HG03095 (cell line): ENCODE data around the gene HDGF.
"Not testable (repeated sequence)": the region's sequence is repeated elsewhere in the genome, so short reads cannot be mapped to it uniquely, and the experiment has no call there.

ENCODE experiments used
- ATAC-seq: cut with Tn5 transposase; IDR thresholded peaks from one replicate; pipeline ENCODE4 v1.9.1; 2021; ENCODE audit warnings: moderate library complexity; ENCODE audit not compliant: unreplicated experiment

The HDGF gene

DNA sequence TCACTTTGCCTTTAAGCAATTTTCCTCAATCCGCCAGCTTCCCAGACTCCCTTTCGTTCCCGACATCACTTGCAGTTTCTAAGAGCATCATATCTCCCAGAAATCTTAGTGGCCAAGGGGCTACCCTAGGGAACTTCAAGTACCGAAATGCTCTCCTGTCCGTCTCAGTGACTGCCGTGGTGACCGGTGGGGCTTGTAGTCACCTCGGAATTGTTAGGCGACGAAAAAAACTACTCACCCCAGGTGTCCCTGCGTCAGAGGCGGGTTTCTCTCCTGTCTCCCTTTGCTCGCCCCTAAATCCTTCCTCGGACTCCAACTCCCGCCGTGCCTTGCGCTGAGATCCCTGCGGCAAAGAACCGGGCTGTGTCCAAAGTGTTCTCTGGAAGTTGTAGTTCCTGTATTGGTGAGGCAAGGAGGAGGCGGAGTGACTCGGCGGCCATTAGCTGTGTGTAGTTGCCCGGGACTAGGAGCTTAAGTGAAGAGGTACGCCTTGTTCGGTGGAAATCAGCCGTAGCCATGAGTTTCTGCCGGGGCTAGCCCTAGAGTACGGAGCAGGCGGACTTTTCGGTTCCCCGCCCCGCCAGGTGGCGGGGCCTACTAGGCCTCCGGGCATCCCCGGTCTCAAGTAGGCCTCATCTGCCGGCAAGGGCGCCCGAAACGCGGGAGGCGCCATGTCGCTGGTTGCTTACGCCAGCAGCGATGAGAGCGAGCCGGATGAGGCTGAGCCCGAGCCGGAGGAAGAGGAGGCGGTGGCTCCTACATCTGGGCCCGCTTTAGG is 15.8 kb upstream of the HDGF start, which contains the start of gene PRCC:
TSS of gene PRCC (plus strand) at position 435 of the 778 bp plus-strand sequence. CDS start at position 672, 237 bp downstream.
- peak; percentile 89 for ATAC-seq

- peak; percentile 10 for ATAC-seq
Observed at GRCh38 chr1:156766298-156767100, 15.0 kb upstream of the HDGF start.

DNA sequence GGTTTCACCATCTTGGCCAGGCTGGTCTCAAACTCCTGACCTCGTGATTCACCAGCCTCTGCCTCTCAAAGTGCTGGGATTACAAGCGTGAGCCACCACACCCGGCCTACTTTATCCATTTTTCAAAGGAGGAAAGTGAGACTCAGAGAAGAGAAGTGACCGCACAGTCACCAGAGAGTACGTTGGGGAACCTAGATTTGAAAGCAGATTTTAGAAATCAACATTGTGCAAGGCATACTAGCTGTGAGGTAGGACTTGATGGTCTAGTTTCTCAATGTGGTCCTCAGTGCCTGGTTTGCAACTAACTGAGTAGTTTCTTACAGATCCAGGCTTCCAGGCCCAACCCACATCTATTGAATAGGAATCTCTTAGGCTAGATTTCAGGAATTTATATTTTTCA is 14.2 kb upstream of the HDGF start:
- no peak for ATAC-seq

DNA sequence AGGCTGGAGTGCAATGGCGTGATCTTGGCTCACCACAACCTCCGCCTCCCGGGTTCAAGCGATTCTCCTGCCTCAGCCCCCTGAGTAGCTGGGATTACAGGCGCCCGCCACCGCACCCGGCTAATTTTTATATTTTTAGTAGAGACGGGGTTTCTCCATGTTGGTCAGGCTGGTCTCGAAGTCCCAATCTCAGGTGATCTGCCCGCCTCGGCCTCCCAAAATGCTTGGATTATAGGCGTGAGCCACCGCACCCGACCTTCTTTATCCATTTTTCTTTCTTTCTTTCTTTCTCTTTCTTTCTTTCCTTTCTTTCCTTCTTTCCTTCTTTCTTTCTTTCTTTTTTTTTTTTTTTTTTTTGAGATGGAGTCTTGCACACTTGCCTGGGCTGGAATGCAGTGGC is 13.7 kb upstream of the HDGF start:
- ATAC-seq, result not testable (repeated sequence)

GRCh38 chr1:156760796-156761104 is 9.3 kb upstream of the HDGF start:
- ATAC-seq, result no peak

GRCh38 chr1:156760092-156760795 is 8.8 kb upstream of the HDGF start:
- no peak for ATAC-seq

- not testable (repeated sequence) for ATAC-seq
Observed at GRCh38 chr1:156757572-156758253, 6.2 kb upstream of the HDGF start.

DNA sequence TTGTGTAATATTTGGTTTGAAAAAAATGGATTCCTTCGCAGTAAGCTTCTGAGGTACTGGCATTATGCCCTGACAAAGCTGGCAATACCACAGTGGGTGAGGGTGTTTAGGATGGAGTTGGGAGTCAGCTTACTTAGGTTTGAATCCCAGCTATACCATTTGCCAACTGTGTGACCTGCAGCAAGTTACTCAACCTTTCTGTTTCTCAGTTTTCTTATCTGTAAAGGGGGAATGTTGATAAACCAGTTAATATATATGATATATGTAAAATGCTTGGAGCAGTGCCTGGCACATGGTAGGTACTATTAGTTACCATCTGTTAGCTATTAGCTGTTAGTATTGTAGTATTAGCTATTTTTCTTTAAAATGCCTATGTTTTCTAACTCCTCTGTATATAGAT is 4.9 kb upstream of the HDGF start:
- ATAC-seq, result no peak

- ATAC-seq, result no peak
Observed at GRCh38 chr1:156755527-156755950, 4.1 kb upstream of the HDGF start.

GRCh38 chr1:156754219-156754618 is 2.7 kb upstream of the HDGF start:
- no peak for ATAC-seq

GRCh38 chr1:156752843-156753482 is 1.5 kb upstream of the HDGF start:
- no peak for ATAC-seq

GRCh38 chr1:156751757-156752481 is 444 bp upstream of the HDGF start:
- peak; percentile 55 for ATAC-seq

DNA sequence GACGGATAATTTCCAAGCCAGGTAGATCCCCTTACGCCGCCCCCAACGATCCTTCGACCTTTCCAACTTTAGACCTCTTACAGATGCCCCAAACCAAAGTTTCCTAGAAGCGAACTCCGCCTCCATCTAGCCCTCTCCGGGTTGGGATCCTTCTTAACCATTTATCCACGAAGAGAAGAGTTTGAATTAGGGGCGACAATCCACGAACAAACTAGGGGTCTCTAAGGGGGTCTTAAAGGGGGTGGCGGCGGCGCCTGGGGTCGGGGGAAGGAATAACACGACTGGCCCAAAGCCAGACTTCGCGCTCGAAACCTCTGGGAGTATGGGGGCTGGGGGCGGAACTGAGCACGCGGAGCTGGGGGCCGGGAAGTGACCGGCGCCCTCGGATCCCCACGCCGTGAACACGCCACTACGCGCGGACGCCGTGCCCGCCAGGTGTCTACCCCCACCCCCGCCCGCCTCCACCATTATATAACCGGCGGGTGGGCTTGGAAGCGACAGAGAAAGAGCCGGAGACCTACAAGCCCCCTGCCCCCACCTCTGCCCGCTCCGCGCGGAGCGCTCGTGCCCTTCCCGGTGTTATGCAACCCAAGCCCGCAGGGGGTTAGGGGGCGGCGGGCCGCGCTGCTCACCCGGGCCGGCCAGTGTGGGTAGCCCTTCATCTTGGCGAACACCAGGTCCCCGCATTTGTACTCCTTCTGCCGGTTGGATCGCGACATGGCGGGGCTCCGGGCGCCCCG is 594 bp downstream of the HDGF start:
- no peak for ATAC-seq

- no peak for ATAC-seq
Observed at GRCh38 chr1:156750191-156750672, 1.2 kb downstream of the HDGF start.

DNA sequence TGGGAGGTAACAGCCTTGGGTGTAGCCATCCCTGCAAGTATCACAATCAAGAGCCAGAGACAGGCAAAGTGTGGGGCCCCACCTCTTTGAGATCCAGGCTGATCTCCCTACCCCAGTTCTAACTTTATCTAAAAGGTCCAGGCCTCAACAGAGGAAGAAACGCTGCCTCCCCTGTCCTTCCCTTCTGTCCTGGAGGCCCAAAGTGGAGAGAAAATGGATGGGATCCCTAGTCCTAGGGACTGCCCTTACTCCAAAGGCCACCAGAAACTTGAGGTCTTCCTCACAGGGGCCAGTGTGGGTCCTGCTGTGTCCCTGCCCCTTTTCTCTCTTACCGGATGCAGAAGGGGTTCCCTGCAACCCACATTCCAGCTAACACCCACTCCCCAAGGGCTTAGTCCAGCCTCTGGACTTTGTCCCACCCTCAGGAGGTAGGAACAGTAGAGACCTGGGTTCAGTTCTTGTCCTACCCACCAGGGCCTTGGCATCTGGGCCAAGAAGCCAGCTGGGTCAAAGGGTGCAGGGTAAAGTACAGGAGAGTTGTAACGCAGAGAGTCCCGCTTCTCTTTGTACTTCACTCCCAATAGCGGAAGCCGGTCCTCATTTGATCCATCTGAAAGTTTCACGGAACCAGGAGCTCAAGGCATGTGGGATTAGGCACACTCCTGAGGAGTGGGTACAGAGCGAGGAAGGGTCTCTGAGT is 1.9 kb downstream of the HDGF start:
- ATAC-seq, result no peak

DNA sequence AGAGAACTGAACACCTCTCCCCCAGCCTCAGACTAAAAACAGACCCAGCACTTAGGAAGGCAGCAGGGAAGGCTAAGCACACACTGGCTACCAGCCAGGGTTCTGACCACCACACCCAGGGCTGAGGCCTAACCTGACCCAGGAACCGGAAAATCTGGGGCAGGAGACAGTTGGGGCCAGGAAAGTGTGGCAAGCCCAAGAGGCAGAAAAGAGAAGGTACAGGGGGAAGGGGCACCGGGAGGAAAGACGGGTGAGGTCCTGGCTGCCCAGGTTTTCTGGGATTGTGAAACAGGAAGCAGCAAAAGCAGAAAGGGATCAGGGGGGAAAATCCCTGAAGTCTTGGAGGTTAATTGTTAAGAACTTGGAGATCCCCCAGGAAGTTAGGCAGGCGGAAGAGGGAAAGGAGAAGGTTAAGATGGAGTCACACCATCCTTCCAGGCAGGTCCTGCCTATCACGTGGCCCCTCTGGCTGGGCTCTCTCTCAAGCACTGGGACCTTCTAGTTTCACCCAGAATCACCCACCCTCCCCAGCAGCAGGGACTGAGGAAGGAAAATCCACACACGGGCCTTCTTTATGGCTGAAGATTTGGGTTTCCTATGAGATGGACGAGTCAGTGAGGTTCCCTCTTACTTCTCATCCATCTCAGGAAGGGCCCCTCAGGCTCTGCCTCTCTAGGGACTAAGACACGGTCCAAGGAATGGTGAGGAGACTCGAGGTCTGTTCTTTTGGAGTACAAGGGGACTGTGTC is 2.6 kb downstream of the HDGF start:
- ATAC-seq, result no peak

DNA sequence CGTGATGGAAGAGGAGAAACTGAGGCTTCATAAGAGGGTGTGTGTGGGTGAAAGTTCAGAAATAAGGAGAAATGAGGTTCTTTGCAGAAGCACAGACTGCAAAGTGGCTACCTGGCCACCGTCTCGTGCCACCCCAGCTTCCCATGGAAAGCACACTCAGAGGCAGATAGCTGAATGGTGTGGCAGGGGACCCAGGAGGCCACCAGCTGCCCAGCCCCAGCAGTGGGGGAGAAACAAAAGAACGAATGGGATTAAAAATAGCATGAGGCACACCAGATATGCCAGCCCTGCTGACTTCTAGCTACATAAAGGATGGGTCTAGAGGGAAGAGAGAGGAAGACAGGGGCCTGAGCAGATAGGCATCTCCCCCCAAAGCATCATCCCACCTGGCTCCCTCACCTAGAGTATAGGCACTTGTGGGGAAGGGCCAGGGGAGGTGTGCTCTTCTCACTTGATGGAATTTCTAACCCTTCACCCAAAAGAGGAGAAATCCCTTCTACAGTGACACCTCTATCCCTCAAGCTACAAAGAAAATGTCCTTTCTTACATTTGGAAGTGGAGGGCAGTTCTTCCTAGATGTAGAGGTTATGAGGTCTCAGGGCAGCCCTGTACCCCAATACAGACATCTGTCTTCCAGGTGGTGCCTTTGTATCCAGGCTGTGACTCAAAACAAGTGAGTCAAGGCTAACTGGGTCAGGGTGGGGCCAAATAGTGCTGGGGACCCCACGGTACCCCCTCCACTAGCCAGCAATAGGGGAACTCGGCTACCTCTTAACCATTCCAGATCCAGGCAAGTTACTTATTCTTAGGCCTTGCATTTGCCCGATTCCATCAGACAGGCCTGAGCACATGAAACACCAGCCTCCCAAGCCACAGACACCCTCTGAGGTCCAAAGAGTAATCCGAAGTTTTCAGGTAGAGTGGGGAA is 3.5 kb downstream of the HDGF start:
- no peak for ATAC-seq
